ENCODE results near the gene CYB5A.

DNA sequence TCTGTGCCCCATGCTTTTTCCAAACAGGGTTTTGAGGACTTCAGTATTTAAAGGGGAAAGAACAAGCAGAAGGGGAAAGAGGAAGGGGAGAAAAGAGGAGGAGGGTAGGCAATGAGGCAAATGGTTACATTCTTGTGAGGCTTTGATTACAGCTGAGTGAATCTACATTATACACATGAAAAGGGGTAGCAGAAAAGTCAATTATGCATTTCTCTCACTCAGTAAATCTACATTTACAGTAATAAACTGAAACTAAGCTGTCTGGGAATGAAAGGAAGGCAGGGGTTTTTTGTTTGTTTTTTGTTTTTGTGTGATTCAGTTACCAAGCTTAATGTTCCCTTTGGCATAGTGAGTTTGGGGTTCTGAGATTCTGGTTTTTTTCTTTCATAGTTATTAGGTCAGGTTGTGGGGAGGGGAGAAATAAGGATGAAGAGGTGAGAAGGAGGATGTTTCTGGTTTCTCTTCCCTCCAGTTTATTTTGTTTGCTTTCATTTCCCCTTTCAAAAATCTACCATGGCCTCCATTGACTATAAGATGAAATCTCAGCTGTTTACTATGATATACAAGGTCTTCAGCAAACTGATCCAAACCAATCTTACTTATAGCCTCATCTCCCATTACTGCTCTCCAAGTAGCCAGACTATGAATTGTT, 42.6 kb upstream of the CYB5A start:
- TF ChIP-seq CTCF (IDR thresholded peaks at IDR 0.05): no peak
- TF ChIP-seq POLR2A (IDR thresholded peaks at IDR 0.05): no peak
